GM23338 (cell line): ENCODE measurements around the gene SLC4A9. TPM values are rescaled to one million over a fixed set of nuclear protein-coding genes. Genes with fewer than 3 reads are reported as not detected.

Source experiments
- ATAC-seq: fragments of 200-7000 bp; cut with Tn5 transposase; 3 replicates; pipeline ENCODE4 v1.9.1; 2020
- DNase-seq: peaks from one replicate; pipeline ENCODE4 v3.0.0-alpha.2; 2015; ENCODE audit warnings: low spot score
- H2AFZ ChIP-seq: fragments of 200-600 bp; sonication (generic); 2 replicates; pipeline ENCODE4 v1.8.0; 2016; ENCODE audit warnings: antibody characterized with exemption, mild to moderate bottlenecking, moderate library complexity
- H3F3A ChIP-seq: fragments of 200-600 bp; sonication (generic); replicated peaks from 2 replicates; pipeline ENCODE4 v1.8.0; 2017; ENCODE audit warnings: antibody characterized with exemption, mixed run types, low read depth
- H3K27ac ChIP-seq: fragments of 200-600 bp; sonication (generic); 2 replicates; pipeline ENCODE4 v1.6.1; 2016; ENCODE audit warnings: low read depth
- H3K27me3 ChIP-seq: fragments of 200-600 bp; sonication (generic); 2 replicates; pipeline ENCODE4 v1.8.0; 2016; ENCODE audit warnings: mild to moderate bottlenecking, mixed run types, moderate library complexity; ENCODE audit not compliant: insufficient read depth
- H3K36me3 ChIP-seq: fragments of 200-600 bp; sonication (generic); 2 replicates; pipeline ENCODE4 v1.8.0; 2016; ENCODE audit warnings: mild to moderate bottlenecking; ENCODE audit not compliant: insufficient read depth
- H3K4me1 ChIP-seq: fragments of 200-600 bp; sonication (generic); 2 replicates; pipeline ENCODE4 v1.8.0; 2016; ENCODE audit warnings: mild to moderate bottlenecking, moderate library complexity; ENCODE audit not compliant: insufficient read depth
- H3K4me2 ChIP-seq: fragments of 200-600 bp; sonication (generic); 2 replicates; pipeline ENCODE4 v1.7.1; 2017; ENCODE audit warnings: mixed run types
- H3K4me3 ChIP-seq: fragments of 200-600 bp; sonication (generic); 2 replicates; pipeline ENCODE4 v1.6.1; 2016; ENCODE audit warnings: mixed run types
- H3K79me2 ChIP-seq: fragments of 200-600 bp; sonication (generic); replicated peaks from 2 replicates; pipeline ENCODE4 v1.8.0; 2017; ENCODE audit warnings: mild to moderate bottlenecking; ENCODE audit not compliant: insufficient read depth
- H3K9me2 ChIP-seq: fragments of 200-600 bp; sonication (generic); 2 replicates; pipeline ENCODE4 v1.8.0; 2017; ENCODE audit not compliant: insufficient read depth
- H4K20me1 ChIP-seq: fragments of 200-600 bp; sonication (generic); replicated peaks from 2 replicates; pipeline ENCODE4 v1.8.0; 2017; ENCODE audit warnings: mild to moderate bottlenecking; ENCODE audit not compliant: insufficient read depth
- H3K27ac Mint-ChIP-seq: 2 replicates; pipeline ENCODE4 v1.8.0; 2020; ENCODE audit warnings: inconsistent platforms, mild to moderate bottlenecking, moderate library complexity, mixed read lengths
- H3K27me3 Mint-ChIP-seq: 3 replicates; pipeline ENCODE4 v1.8.0; 2022; ENCODE audit warnings: low read depth, mild to moderate bottlenecking, moderate library complexity, mixed read lengths, inconsistent platforms; ENCODE audit not compliant: insufficient read depth, poor library complexity
- H3K36me3 Mint-ChIP-seq: 3 replicates; pipeline ENCODE4 v1.8.0; 2021; ENCODE audit warnings: low read depth, mild to moderate bottlenecking, inconsistent platforms, moderate library complexity, mixed read lengths
- H3K4me1 Mint-ChIP-seq: 3 replicates; pipeline ENCODE4 v1.8.0; 2020; ENCODE audit warnings: mild to moderate bottlenecking, inconsistent platforms, mixed read lengths
- H3K4me3 Mint-ChIP-seq: 3 replicates; pipeline ENCODE4 v1.8.0; 2021; ENCODE audit warnings: moderate library complexity, mild to moderate bottlenecking, inconsistent platforms, mixed read lengths
- H3K9me3 Mint-ChIP-seq: 3 replicates; pipeline ENCODE4 v1.8.0; 2020; ENCODE audit warnings: moderate library complexity, mild to moderate bottlenecking, inconsistent platforms, mixed read lengths
- CREB1 ChIP-seq: fragments of 250-450 bp; sonication (Bioruptor Pico); IDR thresholded peaks from 2 replicates; pipeline ENCODE4 v1.5.0; 2020; ENCODE audit warnings: low read depth, mild to moderate bottlenecking, moderate library complexity
- CTCF ChIP-seq, 2 experiments: fragments of 200-600 bp in 1 of 2; sonication (generic) in 1 of 2; conservative IDR thresholded peaks; 2 replicates each; pipeline versions ENCODE4 v1.5.1 to v1.6.1; 2016 to 2017; ENCODE audit warnings: antibody characterized with exemption in 2 of 2, low read depth in 2 of 2, mild to moderate bottlenecking in 2 of 2, moderate library complexity in 1 of 2
- ETS1 ChIP-seq: IDR thresholded peaks from 2 replicates; pipeline ENCODE4 v1.6.1; 2016; ENCODE audit warnings: antibody characterized with exemption
- EZH2 ChIP-seq: fragments of 200-600 bp; sonication (generic); IDR thresholded peaks from one replicate; pipeline ENCODE4 v1.8.0; 2017; ENCODE audit warnings: antibody characterized with exemption, mild to moderate bottlenecking, low read depth; ENCODE audit not compliant: unreplicated experiment
- EZH2phosphoT487 ChIP-seq: fragments of 200-600 bp; sonication (generic); IDR thresholded peaks from one replicate; pipeline ENCODE4 v1.8.1; 2018; ENCODE audit warnings: antibody characterized with exemption; ENCODE audit not compliant: unreplicated experiment
- JUNB ChIP-seq: IDR thresholded peaks from one replicate; pipeline ENCODE4 v1.6.1; 2016; ENCODE audit warnings: antibody characterized with exemption; ENCODE audit not compliant: unreplicated experiment
- POLR2AphosphoS5 ChIP-seq: IDR thresholded peaks from 2 replicates; pipeline ENCODE4 v1.6.1; 2016; ENCODE audit warnings: antibody characterized with exemption, low read depth
- STAT1 ChIP-seq: IDR thresholded peaks from one replicate; pipeline ENCODE4 v1.6.1; 2016; ENCODE audit warnings: antibody characterized with exemption; ENCODE audit not compliant: unreplicated experiment
- ZNF114 ChIP-seq: fragments of 250-450 bp; sonication (Bioruptor Pico); IDR thresholded peaks from 2 replicates; pipeline ENCODE4 v1.5.0; 2020; ENCODE audit warnings: mild to moderate bottlenecking, moderate library complexity
- ZNF331 ChIP-seq: fragments of 250-450 bp; sonication (Bioruptor Pico); IDR thresholded peaks from 2 replicates; pipeline ENCODE4 v1.5.0; 2020; ENCODE audit warnings: low read depth, mild to moderate bottlenecking, moderate library complexity
- polyA plus RNA-seq: library from polyadenylated mRNA; unstranded; fragments of >200 nt; fragmentation: Nextera tagmentation; extraction: Ambion mirVana; gene quantifications from 2 replicates; pipeline ENCODE4 v1.2.1, GENCODE V29; 2016
- total RNA-seq: library from RNA; depleted of rRNA; stranded (reverse); fragments of >200 nt; shearing (Covaris generic); gene quantifications from 2 replicates; pipeline ENCODE4 v1.2.3, GENCODE V29; 2014

Gene SLC4A9
- total and polyA plus RNA-seq, 2 experiments from 2014 or later: 0.08 TPM; not detected in 1

- Histone ChIP-seq H2AFZ (peak overlapping the region; percentile 69), H3K4me3 (no peak overlapping the region; the same call in 1 of the 2 replicates), H3K79me2 (no peaks in the 10 kb centered on the region), H3K4me2 (no peak overlapping the region; the same call in 1 of the 2 replicates), H4K20me1 (no peaks in the 10 kb centered on the region), H3K4me1 (0 out of 2 replicates have a peak, but pooled peaks cover 4% of the 10 kb centered on the region), H3F3A (no peaks in the 10 kb centered on the region), H3K27ac (no peak overlapping the region), H3K36me3 (no peaks in the 10 kb centered on the region), H3K9me2 (no peaks in the 10 kb centered on the region), H3K27me3 (no peaks in the 10 kb centered on the region)
- H3K27ac Mint-ChIP-seq: no peak overlapping the region
- DNase-seq: no peak
- TF ChIP-seq JUNB (no peak), STAT1 (no peak), ZNF114 (CRISPR knock-in tag) (no peak), CREB1 (CRISPR knock-in tag) (no peak), ETS1 (no peak), EZH2 (no peak), POLR2AphosphoS5 (no peak), ZNF331 (CRISPR knock-in tag) (no peak), CTCF (conservative IDR thresholded peaks at IDR 0.05; ENCODE audit: low read depth in 2 of 2) (no peak), EZH2phosphoT487 (no peak)
- no peak overlapping the region for H3K4me3 Mint-ChIP-seq
- no peaks in the 10 kb centered on the region for H3K36me3 Mint-ChIP-seq
- H3K4me1 Mint-ChIP-seq: peaks cover 8% of the 10 kb centered on the region
- H3K27me3 Mint-ChIP-seq: peaks cover 14% of the 10 kb centered on the region
- ATAC-seq: no peak
- H3K9me3 Mint-ChIP-seq: no peaks in the 10 kb centered on the region
Observed at GRCh38 chr5:140356853-140357725, 2.9 kb upstream of the SLC4A9 start.

- H3K27ac ChIP-seq: no peak overlapping the region
- no peak overlapping the region for H3K4me2 ChIP-seq
- H3K4me3 ChIP-seq: peak overlapping the region; percentile 29; the same call in 1 of the 2 replicates
- H3K79me2 ChIP-seq: no peaks in the 10 kb centered on the region
- 0 out of 3 replicates have a peak overlapping the region, but pooled peaks have one; percentile 40 for H3K4me3 Mint-ChIP-seq
- H4K20me1 ChIP-seq: no peaks in the 10 kb centered on the region
- peak overlapping the region; percentile 69 for H2AFZ ChIP-seq
- no peak overlapping the region for H3K27ac Mint-ChIP-seq
- peak; percentile 92 for ATAC-seq
- H3K4me1 Mint-ChIP-seq: peaks cover 9% of the 10 kb centered on the region
- TF ChIP-seq CTCF (conservative IDR thresholded peaks at IDR 0.05; ENCODE audit: low read depth in 2 of 2): peak; percentile 83 to 97
- TF ChIP-seq STAT1: no peak
- H3K27me3 ChIP-seq: no peaks in the 10 kb centered on the region
- no peaks in the 10 kb centered on the region for H3K36me3 ChIP-seq
- H3K9me3 Mint-ChIP-seq: no peaks in the 10 kb centered on the region
- DNase-seq: peak; percentile 91
- H3K27me3 Mint-ChIP-seq: peaks cover 18% of the 10 kb centered on the region
- no peaks in the 10 kb centered on the region for H3K36me3 Mint-ChIP-seq
- H3F3A ChIP-seq: no peaks in the 10 kb centered on the region
- H3K4me1 ChIP-seq: 0 out of 2 replicates have a peak, but pooled peaks cover 4% of the 10 kb centered on the region
- 0 out of 2 replicates have a peak, but pooled peaks cover 2% of the 10 kb centered on the region for H3K9me2 ChIP-seq
Observed at GRCh38 chr5:140357726-140358093, 2.3 kb upstream of the SLC4A9 start.
